Upper lobe of right lung (tissue), 1 donor: ENCODE data around the gene TRPV4. TPM values are rescaled to one million over a fixed set of nuclear protein-coding genes. Genes with fewer than 3 reads are reported as not detected.

Source experiments
- ATAC-seq: fragments of 200-7000 bp; cut with Tn5 transposase; one replicate; pipeline ENCODE4 v1.9.1; 2020; ENCODE audit warnings: mild to moderate bottlenecking, moderate library complexity
- DNase-seq: peaks from one replicate; pipeline ENCODE4 v3.0.0-alpha.2; 2020
- H3K27ac ChIP-seq: fragments of 200-600 bp; one replicate; pipeline ENCODE4 v1.8.0; 2022
- H3K27me3 ChIP-seq: fragments of 200-600 bp; one replicate; pipeline ENCODE4 v1.8.0; 2022; ENCODE audit warnings: mild to moderate bottlenecking
- H3K36me3 ChIP-seq: fragments of 200-600 bp; one replicate; pipeline ENCODE4 v1.8.0; 2022
- H3K4me1 ChIP-seq: fragments of 200-600 bp; one replicate; pipeline ENCODE4 v1.8.0; 2022
- H3K4me3 ChIP-seq: fragments of 200-600 bp; one replicate; pipeline ENCODE4 v1.8.0; 2022; ENCODE audit warnings: mild to moderate bottlenecking
- H3K9me3 ChIP-seq: fragments of 200-600 bp; one replicate; pipeline ENCODE4 v1.8.0; 2022
- CTCF ChIP-seq: fragments of 200-600 bp; IDR thresholded peaks from one replicate; pipeline ENCODE4 v1.8.0; 2022; ENCODE audit warnings: antibody characterized with exemption
- intact Hi-C: fragments of 100-400 bp; cut with DNase I; formaldehyde crosslinking; loops from one replicate; pipeline ENCODE4 v1.11.0; 2022
- total RNA-seq: library from RNA; stranded (reverse); fragmentation: NEBNext Ultra II Directional; extraction: Animal tissue kit (Norgen Biotek cat#: 25700); gene quantifications from one replicate; pipeline ENCODE4 v1.2.1, GENCODE V29; 2021
- donor health status: DM: no; HTN: yes; CAD: no; lungs with severe emphysema.

The TRPV4 gene
- total RNA-seq, 1 donor from 2014 or later: 4.5 TPM

GRCh38 chr12:109814600-109815150 is 18.5 kb downstream of the TRPV4 start:
- intact Hi-C loops: no loop called here
- Histone ChIP-seq H3K4me3 (no peak overlapping the region), H3K27ac (no peak overlapping the region), H3K9me3 (no peaks in the 10 kb centered on the region), H3K4me1 (no peaks in the 10 kb centered on the region), H3K36me3 (no peaks in the 10 kb centered on the region), H3K27me3 (no peaks in the 10 kb centered on the region)
- TF ChIP-seq CTCF: no peak
- DNase-seq: no peak
- ATAC-seq: no peak

- Histone ChIP-seq H3K36me3 (no peaks in the 10 kb centered on the region), H3K4me3 (no peak overlapping the region), H3K4me1 (no peaks in the 10 kb centered on the region), H3K27me3 (no peaks in the 10 kb centered on the region), H3K9me3 (no peaks in the 10 kb centered on the region), H3K27ac (no peak overlapping the region)
- intact Hi-C loops: no loop called here
- ATAC-seq: no peak
- DNase-seq: no peak
- no peak for TF ChIP-seq CTCF
Measured at GRCh38 chr12:109813810-109814416, 19.3 kb downstream of the TRPV4 start.

- DNase-seq: no peak
- ATAC-seq: no peak
- H3K27ac ChIP-seq: no peak overlapping the region
- H3K27me3 ChIP-seq: no peaks in the 10 kb centered on the region
- no peaks in the 10 kb centered on the region for H3K4me1 ChIP-seq
- no peak overlapping the region for H3K4me3 ChIP-seq
- intact Hi-C loops: no loop called here
- no peaks in the 10 kb centered on the region for H3K9me3 ChIP-seq
- TF ChIP-seq CTCF: no peak
- H3K36me3 ChIP-seq: no peaks in the 10 kb centered on the region
Measured at GRCh38 chr12:109811624-109811995, 21.6 kb downstream of the TRPV4 start.

GRCh38 chr12:109810954-109811623 is 22.1 kb downstream of the TRPV4 start:
- Histone ChIP-seq H3K9me3 (no peaks in the 10 kb centered on the region), H3K36me3 (no peaks in the 10 kb centered on the region), H3K4me1 (no peaks in the 10 kb centered on the region), H3K27me3 (no peaks in the 10 kb centered on the region), H3K4me3 (no peak overlapping the region), H3K27ac (no peak overlapping the region)
- DNase-seq (no peak), ATAC-seq (no peak)
- intact Hi-C loops: no loop called here
- TF ChIP-seq CTCF: no peak

GRCh38 chr12:109808876-109809646 is 24.1 kb downstream of the TRPV4 start:
- no peak for TF ChIP-seq CTCF
- intact Hi-C loops: no loop called here

More at GRCh38 chr12:109808876-109809646, 24.1 kb downstream of the TRPV4 start:
- H3K4me1 ChIP-seq: no peaks in the 10 kb centered on the region
- no peaks in the 10 kb centered on the region for H3K9me3 ChIP-seq
- H3K27me3 ChIP-seq: no peaks in the 10 kb centered on the region
- H3K27ac ChIP-seq: no peak overlapping the region
- no peak for ATAC-seq
- DNase-seq: no peak
- no peak overlapping the region for H3K4me3 ChIP-seq
- H3K36me3 ChIP-seq: no peaks in the 10 kb centered on the region
